Progenitor cell of endocrine pancreas (in vitro differentiated cells): ENCODE measurements around the gene LPCAT2. TPM values are rescaled to one million over a fixed set of nuclear protein-coding genes. Genes with fewer than 3 reads are reported as not detected.
A peak's percentile ranks its signal among the peaks of the same experiment; 100 is the strongest.

Experiments used
- DNase-seq: peaks from one replicate; pipeline ENCODE4 v3.0.0; 2021; ENCODE audit warnings: low spot score; ENCODE audit not compliant: unreplicated experiment
- H3K27ac Mint-ChIP-seq: 2 replicates; pipeline ENCODE4 v1.8.0; 2021; ENCODE audit warnings: mild to moderate bottlenecking, moderate library complexity, mixed read lengths
- H3K27me3 Mint-ChIP-seq: 2 replicates; pipeline ENCODE4 v1.8.0; 2021; ENCODE audit warnings: mixed read lengths
- H3K36me3 Mint-ChIP-seq: 2 replicates; pipeline ENCODE4 v1.8.0; 2022; ENCODE audit warnings: mixed read lengths; ENCODE audit not compliant: insufficient read depth
- H3K4me1 Mint-ChIP-seq: 2 replicates; pipeline ENCODE4 v1.8.0; 2021; ENCODE audit warnings: low read depth, mixed read lengths
- H3K4me3 Mint-ChIP-seq: 2 replicates; pipeline ENCODE4 v1.8.0; 2021; ENCODE audit warnings: low read depth, mild to moderate bottlenecking, moderate library complexity, mixed read lengths
- H3K9me3 Mint-ChIP-seq: 2 replicates; pipeline ENCODE4 v1.8.0; 2021; ENCODE audit warnings: low read depth, mixed read lengths
- CTCF ChIP-seq: fragments of 200-600 bp; sonication (generic); IDR thresholded peaks from one replicate; pipeline ENCODE4 v1.5.0; 2021; ENCODE audit warnings: antibody characterized with exemption, mild to moderate bottlenecking; ENCODE audit not compliant: unreplicated experiment
- total RNA-seq: library from RNA; stranded (reverse); gene quantifications from 2 replicates; pipeline ENCODE4 v1.2.1, GENCODE V29; 2021

LPCAT2 gene
- total RNA-seq, 1 donor from 2014 or later = 3.2 TPM

DNA sequence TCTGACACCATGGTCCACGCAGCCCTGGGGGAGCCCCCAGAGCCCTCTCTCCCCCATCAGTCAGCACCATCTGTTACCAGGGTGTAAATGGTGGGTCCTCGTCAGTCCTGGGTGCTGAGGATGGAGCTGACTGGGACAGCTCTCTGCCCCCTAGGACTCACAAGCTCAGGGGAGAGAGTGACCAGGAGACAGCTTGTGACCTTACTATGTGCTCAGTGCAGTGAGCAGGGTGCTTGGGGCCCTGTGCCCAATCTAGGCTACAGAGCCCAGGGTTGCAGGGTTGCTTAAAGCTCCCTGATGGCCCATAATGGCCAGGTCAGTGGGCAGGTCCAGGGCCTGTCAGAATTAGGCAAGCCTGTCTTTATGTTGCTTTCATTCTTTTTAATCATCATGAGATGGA lies 18.6 kb upstream of the LPCAT2 start:
- no peak for DNase-seq
- Mint-ChIP-seq H3K27me3 (no peaks in the 10 kb centered on the region), H3K36me3 (no peaks in the 10 kb centered on the region), H3K4me1 (peaks cover 1% of the 10 kb centered on the region), H3K9me3 (no peaks in the 10 kb centered on the region), H3K27ac (no peak overlapping the region), H3K4me3 (no peak overlapping the region)
- no peak for TF ChIP-seq CTCF

GRCh38 chr16:55491691-55492090 lies 17.2 kb upstream of the LPCAT2 start:
- peaks cover 1% of the 10 kb centered on the region for H3K4me1 Mint-ChIP-seq
- DNase-seq = no peak
- H3K27ac Mint-ChIP-seq = no peak overlapping the region
- H3K4me3 Mint-ChIP-seq = no peak overlapping the region
- H3K9me3 Mint-ChIP-seq = no peaks in the 10 kb centered on the region
- H3K27me3 Mint-ChIP-seq = no peaks in the 10 kb centered on the region
- no peak for TF ChIP-seq CTCF
- H3K36me3 Mint-ChIP-seq = no peaks in the 10 kb centered on the region

DNA sequence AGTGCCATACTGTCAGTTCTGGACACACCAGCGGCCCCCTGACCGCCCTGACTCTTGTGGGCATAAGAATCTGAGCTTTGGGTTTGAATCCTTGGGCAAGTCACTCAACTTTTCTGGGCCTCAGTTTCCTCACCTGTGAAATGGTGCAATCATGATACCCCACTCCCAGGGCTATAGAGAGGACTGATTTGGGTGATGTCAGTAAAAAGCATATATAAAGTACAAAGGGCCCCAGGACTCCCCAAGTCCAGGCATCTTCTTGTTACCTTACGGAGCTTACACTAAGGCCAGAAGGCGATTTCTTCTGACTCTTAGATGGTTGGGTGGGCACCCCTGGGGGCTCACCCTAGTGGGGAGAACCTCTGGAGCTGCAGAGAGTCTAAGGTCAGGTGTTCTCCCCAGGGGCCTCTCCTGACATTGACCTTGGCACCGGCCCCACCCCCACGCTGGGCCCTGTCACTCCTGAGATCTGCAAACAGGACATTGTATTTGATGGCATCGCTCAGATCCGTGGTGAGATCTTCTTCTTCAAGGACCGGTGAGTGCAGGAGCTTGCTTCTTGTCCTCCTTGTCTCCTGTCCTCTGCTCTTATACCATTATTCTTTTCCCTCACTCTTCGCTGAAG lies 16.0 kb upstream of the LPCAT2 start:
- Mint-ChIP-seq H3K27ac (no peak overlapping the region), H3K9me3 (no peaks in the 10 kb centered on the region), H3K27me3 (no peaks in the 10 kb centered on the region), H3K36me3 (no peaks in the 10 kb centered on the region), H3K4me1 (peaks cover 1% of the 10 kb centered on the region), H3K4me3 (no peak overlapping the region)
- TF ChIP-seq CTCF = no peak
- DNase-seq = no peak

- H3K4me1 Mint-ChIP-seq = peaks cover 5% of the 10 kb centered on the region
These were observed 13.9 kb upstream of the LPCAT2 start for GRCh38 chr16:55494994-55495421.

DNA sequence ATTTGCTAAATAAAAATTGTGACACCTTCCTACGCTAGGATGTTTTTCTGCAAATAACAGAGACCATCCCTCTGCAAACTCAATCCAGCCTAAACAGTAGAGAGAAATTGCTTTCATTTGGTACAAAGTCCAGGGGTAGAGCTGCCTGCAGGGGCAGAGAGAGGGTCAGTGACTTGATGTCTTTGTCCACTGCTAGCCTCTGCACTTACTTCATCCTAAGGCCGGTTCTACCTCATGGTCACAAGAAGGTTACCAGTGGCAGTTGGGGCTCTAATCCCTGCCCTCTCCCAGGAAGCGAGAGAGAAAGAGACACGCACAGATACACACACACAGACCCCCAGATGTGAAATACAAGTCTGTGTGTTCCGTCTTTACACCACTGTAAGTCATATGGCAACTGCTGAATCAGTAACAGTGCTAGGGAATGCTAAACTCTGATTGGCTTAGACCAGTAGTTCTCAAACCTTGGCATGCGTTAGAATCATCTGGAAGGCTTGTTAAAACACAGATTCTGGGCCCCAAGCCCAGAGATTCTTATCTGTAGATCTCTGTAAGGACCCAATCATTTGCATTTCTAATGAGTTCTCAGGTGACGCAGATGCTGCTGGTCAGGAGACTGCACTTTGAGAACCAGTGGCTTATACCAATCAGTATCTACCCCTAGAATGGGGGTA lies 13.1 kb upstream of the LPCAT2 start:
- no peak for DNase-seq
- Mint-ChIP-seq H3K36me3 (no peaks in the 10 kb centered on the region), H3K4me1 (peaks cover 12% of the 10 kb centered on the region), H3K9me3 (no peaks in the 10 kb centered on the region), H3K27ac (no peak overlapping the region), H3K27me3 (no peaks in the 10 kb centered on the region), H3K4me3 (no peak overlapping the region)
- no peak for TF ChIP-seq CTCF

More at GRCh38 chr16:55494994-55495421, 13.9 kb upstream of the LPCAT2 start:
- Mint-ChIP-seq H3K27me3 (no peaks in the 10 kb centered on the region), H3K9me3 (no peaks in the 10 kb centered on the region), H3K36me3 (no peaks in the 10 kb centered on the region), H3K27ac (no peak overlapping the region), H3K4me3 (no peak overlapping the region)
- peak; percentile 8 for TF ChIP-seq CTCF
- DNase-seq = no peak
